ENCODE results near the gene FEM1C.

Gene FEM1C

GRCh38 chr5:115557667-115558387, 13.3 kb upstream of the FEM1C start:
- no peak for DNase-seq

GRCh38 chr5:115556276-115556675, 11.7 kb upstream of the FEM1C start:
- no peak for DNase-seq
- no peak for ATAC-seq

More at GRCh38 chr5:115557667-115558387, 13.3 kb upstream of the FEM1C start:
- no peak for ATAC-seq

- no peak for ATAC-seq
- DNase-seq = no peak
Observed at GRCh38 chr5:115555084-115555633, 10.6 kb upstream of the FEM1C start.

- DNase-seq (no peak), ATAC-seq (no peak)
Observed at GRCh38 chr5:115553082-115553481, 8.5 kb upstream of the FEM1C start.

- ATAC-seq (no peak), DNase-seq (no peak)
Observed at GRCh38 chr5:115551415-115551814, 6.8 kb upstream of the FEM1C start.

- DNase-seq (peak; percentile 23), ATAC-seq (no peak)
Observed at GRCh38 chr5:115549154-115549553, 4.6 kb upstream of the FEM1C start.

- ATAC-seq = no peak
Observed at GRCh38 chr5:115548683-115549082, 4.1 kb upstream of the FEM1C start.

GRCh38 chr5:115545351-115545882, 842 bp upstream of the FEM1C start:
- ATAC-seq (no peak), DNase-seq (no peak)

More at GRCh38 chr5:115548683-115549082, 4.1 kb upstream of the FEM1C start:
- no peak for DNase-seq

- peak; percentile 8 for ATAC-seq
- DNase-seq = peak; percentile 52
Observed at GRCh38 chr5:115544043-115544435, 536 bp downstream of the FEM1C start.

- DNase-seq = peak; percentile 35
- peak; percentile 8 for ATAC-seq
Observed at GRCh38 chr5:115543365-115544042, 1.1 kb downstream of the FEM1C start.

GRCh38 chr5:115542651-115543364, 1.8 kb downstream of the FEM1C start:
- ATAC-seq (no peak), DNase-seq (no peak)

- DNase-seq (no peak), ATAC-seq (no peak)
Observed at GRCh38 chr5:115542086-115542485, 2.5 kb downstream of the FEM1C start.

GRCh38 chr5:115541611-115542010, 3.0 kb downstream of the FEM1C start:
- ATAC-seq = no peak
- no peak for DNase-seq

- no peak for DNase-seq
- ATAC-seq = no peak
Observed at GRCh38 chr5:115535479-115536035, 9.0 kb downstream of the FEM1C start.

- ATAC-seq (no peak), DNase-seq (no peak)
Observed at GRCh38 chr5:115532517-115532916, 12.1 kb downstream of the FEM1C start.

GRCh38 chr5:115531787-115532367, 12.7 kb downstream of the FEM1C start:
- no peak for ATAC-seq
- no peak for DNase-seq

GRCh38 chr5:115531380-115531779, 13.2 kb downstream of the FEM1C start:
- DNase-seq (no peak), ATAC-seq (peak; percentile 43)

- DNase-seq (no peak), ATAC-seq (no peak)
Observed at GRCh38 chr5:115530426-115530825, 14.1 kb downstream of the FEM1C start.

- DNase-seq = no peak
- no peak for ATAC-seq
Observed at GRCh38 chr5:115526604-115527003, 18.0 kb downstream of the FEM1C start.

- ATAC-seq = no peak
- no peak for DNase-seq
Observed at GRCh38 chr5:115524199-115524847, 20.3 kb downstream of the FEM1C start.

- no peak for ATAC-seq
- no peak for DNase-seq
Observed at GRCh38 chr5:115522832-115523403, 21.7 kb downstream of the FEM1C start.
